Measurements from ENCODE around the gene TBL1XR1.

Gene TBL1XR1

GRCh38 chr3:177149106-177149505 lies 48.2 kb downstream of the TBL1XR1 start:
- no peak for TF ChIP-seq CTCF (conservative IDR thresholded peaks at IDR 0.05; ENCODE audit: low read length)
- no peak for DNase-seq (ENCODE audit: low read depth)
- H3K4me3 ChIP-seq (ENCODE audit: low read length) = no peak overlapping the region

GRCh38 chr3:177147790-177148189 lies 49.5 kb downstream of the TBL1XR1 start:
- TF ChIP-seq CTCF (conservative IDR thresholded peaks at IDR 0.05; ENCODE audit: low read length) = no peak
- DNase-seq (ENCODE audit: low read depth) = no peak
- H3K4me3 ChIP-seq (ENCODE audit: low read length) = no peak overlapping the region

- no peak for TF ChIP-seq CTCF (conservative IDR thresholded peaks at IDR 0.05; ENCODE audit: low read length)
- H3K4me3 ChIP-seq (ENCODE audit: low read length) = no peak overlapping the region
- peak; percentile 65 for DNase-seq (ENCODE audit: low read depth)
These were observed 50.6 kb downstream of the TBL1XR1 start for GRCh38 chr3:177146646-177147045.

- H3K4me3 ChIP-seq (ENCODE audit: low read length) = no peak overlapping the region
- no peak for TF ChIP-seq CTCF (conservative IDR thresholded peaks at IDR 0.05; ENCODE audit: low read length)
- no peak for DNase-seq (ENCODE audit: low read depth)
These were observed 51.3 kb downstream of the TBL1XR1 start for GRCh38 chr3:177145954-177146353.

- DNase-seq (ENCODE audit: low read depth) = no peak
- no peak overlapping the region for H3K4me3 ChIP-seq (ENCODE audit: low read length)
These were observed 51.9 kb downstream of the TBL1XR1 start for GRCh38 chr3:177145381-177145780.

GRCh38 chr3:177144922-177145321 lies 52.4 kb downstream of the TBL1XR1 start:
- DNase-seq (ENCODE audit: low read depth) = no peak
- H3K4me3 ChIP-seq (ENCODE audit: low read length) = no peak overlapping the region
- TF ChIP-seq CTCF (conservative IDR thresholded peaks at IDR 0.05; ENCODE audit: low read length) = no peak

More at GRCh38 chr3:177145381-177145780, 51.9 kb downstream of the TBL1XR1 start:
- no peak for TF ChIP-seq CTCF (conservative IDR thresholded peaks at IDR 0.05; ENCODE audit: low read length)

GRCh38 chr3:177141899-177142646 lies 55.2 kb downstream of the TBL1XR1 start:
- H3K4me3 ChIP-seq (ENCODE audit: low read length) = no peak overlapping the region
- no peak for TF ChIP-seq CTCF (conservative IDR thresholded peaks at IDR 0.05; ENCODE audit: low read length)
- DNase-seq (ENCODE audit: low read depth) = no peak
